H9 (cell line): ENCODE measurements around the gene TPT1. TPM values are rescaled to one million over a fixed set of nuclear protein-coding genes. Genes with fewer than 3 reads are reported as not detected.

ENCODE experiments used
- DNase-seq: peaks from one replicate; pipeline ENCODE4 v3.0.0-alpha.2; 2017
- H2AFZ ChIP-seq: one replicate; pipeline ENCODE4 v1.6.1; 2013; ENCODE audit warnings: mild to moderate bottlenecking, low read length, control low read depth, moderate library complexity
- H2AK5ac ChIP-seq: 2 replicates; pipeline ENCODE4 v1.6.1; 2013; ENCODE audit warnings: low read length, control low read depth, mixed read lengths; ENCODE audit not compliant: insufficient read length
- H2BK120ac ChIP-seq: one replicate; pipeline ENCODE4 v1.6.1; 2013; ENCODE audit warnings: low read depth, mild to moderate bottlenecking, low read length, control low read depth, inconsistent platforms; ENCODE audit not compliant: poor library complexity, severe bottlenecking
- H2BK12ac ChIP-seq: 2 replicates; pipeline ENCODE4 v1.6.1; 2013; ENCODE audit warnings: low read length, control low read depth, mixed read lengths, low read depth; ENCODE audit not compliant: insufficient read length
- H2BK15ac ChIP-seq: 2 replicates; pipeline ENCODE4 v1.6.1; 2013; ENCODE audit warnings: low read depth, low read length, control low read depth
- H2BK20ac ChIP-seq: one replicate; pipeline ENCODE4 v1.6.1; 2013; ENCODE audit warnings: low read depth, mild to moderate bottlenecking, low read length, control low read depth, inconsistent platforms; ENCODE audit not compliant: poor library complexity, severe bottlenecking
- H2BK5ac ChIP-seq: 2 replicates; pipeline ENCODE4 v1.6.1; 2013; ENCODE audit warnings: low read length, control low read depth, mixed read lengths; ENCODE audit not compliant: insufficient read length
- H3K14ac ChIP-seq: 2 replicates; pipeline ENCODE4 v1.6.1; 2013; ENCODE audit warnings: low read length, control low read depth; ENCODE audit not compliant: insufficient read depth
- H3K18ac ChIP-seq: 2 replicates; pipeline ENCODE4 v1.6.1; 2013; ENCODE audit warnings: low read depth, mild to moderate bottlenecking, mixed read lengths, low read length, control low read depth; ENCODE audit not compliant: insufficient read length
- H3K23ac ChIP-seq: 2 replicates; pipeline ENCODE4 v1.6.1; 2013; ENCODE audit warnings: low read length, control low read depth, mixed read lengths, low read depth; ENCODE audit not compliant: insufficient read length
- H3K23me2 ChIP-seq: 2 replicates; pipeline ENCODE4 v1.6.1; 2013; ENCODE audit warnings: low read depth, mild to moderate bottlenecking, mixed read lengths, low read length, control low read depth; ENCODE audit not compliant: insufficient read length, poor library complexity, severe bottlenecking
- H3K27ac ChIP-seq: 2 replicates; pipeline ENCODE4 v1.5.1; 2013; ENCODE audit warnings: low read length, control low read depth, mixed read lengths, low read depth; ENCODE audit not compliant: insufficient read length
- H3K27me3 ChIP-seq: 2 replicates; pipeline ENCODE4 v1.6.1; 2013; ENCODE audit warnings: low read length, control low read depth, inconsistent platforms; ENCODE audit not compliant: insufficient read depth
- H3K4ac ChIP-seq: 2 replicates; pipeline ENCODE4 v1.6.1; 2013; ENCODE audit warnings: low read depth, mild to moderate bottlenecking, control low read depth, inconsistent platforms, low read length, moderate library complexity
- H3K4me1 ChIP-seq: 2 replicates; pipeline ENCODE4 v1.6.1; 2013; ENCODE audit warnings: low read length, control low read depth, inconsistent platforms; ENCODE audit not compliant: insufficient read depth
- H3K4me2 ChIP-seq: 2 replicates; pipeline ENCODE4 v1.6.1; 2013; ENCODE audit warnings: low read length, control low read depth, mixed read lengths; ENCODE audit not compliant: insufficient read length, insufficient read depth
- H3K56ac ChIP-seq: 2 replicates; pipeline ENCODE4 v1.6.1; 2013; ENCODE audit warnings: low read depth, mild to moderate bottlenecking, mixed read lengths, low read length, control low read depth; ENCODE audit not compliant: insufficient read length
- H3K79me1 ChIP-seq: 2 replicates; pipeline ENCODE4 v1.6.1; 2013; ENCODE audit warnings: low read depth, mild to moderate bottlenecking, moderate library complexity, low read length, control low read depth, inconsistent platforms; ENCODE audit not compliant: insufficient read depth, poor library complexity, severe bottlenecking
- H3K79me2 ChIP-seq: 2 replicates; pipeline ENCODE4 v1.6.1; 2013; ENCODE audit warnings: low read length, control low read depth, inconsistent platforms; ENCODE audit not compliant: insufficient read depth
- H3K9ac ChIP-seq: 2 replicates; pipeline ENCODE4 v1.6.1; 2013; ENCODE audit warnings: low read length, control low read depth, mixed read lengths; ENCODE audit not compliant: insufficient read length; ENCODE audit errors: extremely low read depth
- H3K9me3 ChIP-seq: one replicate; pipeline ENCODE4 v1.6.1; 2013; ENCODE audit warnings: low read depth, low read length, inconsistent platforms; ENCODE audit not compliant: control insufficient read depth
- H3T11ph ChIP-seq: one replicate; pipeline ENCODE4 v1.6.1; 2013; ENCODE audit warnings: mild to moderate bottlenecking, low read length, control low read depth, inconsistent platforms
- H4K20me1 ChIP-seq: one replicate; pipeline ENCODE4 v1.6.1; 2013; ENCODE audit not compliant: control insufficient read depth, insufficient read length, insufficient read depth
- H4K5ac ChIP-seq: 2 replicates; pipeline ENCODE4 v1.6.1; 2013; ENCODE audit warnings: low read depth, mild to moderate bottlenecking, mixed read lengths, low read length, control low read depth; ENCODE audit not compliant: insufficient read length
- H4K8ac ChIP-seq: replicated peaks from 2 replicates; pipeline ENCODE4 v1.6.1; 2013; ENCODE audit warnings: low read length, control low read depth, mixed read lengths, low read depth; ENCODE audit not compliant: insufficient read length
- H4K91ac ChIP-seq: 2 replicates; pipeline ENCODE4 v1.6.1; 2013; ENCODE audit warnings: low read depth, mild to moderate bottlenecking, moderate library complexity, mixed read lengths, low read length, control low read depth; ENCODE audit not compliant: insufficient read length
- H3K27ac Mint-ChIP-seq, 3 experiments: 2 replicates in 2 of 3; 3 replicates in 1 of 3; pipeline ENCODE4 v1.8.0; 2020 to 2021; ENCODE audit warnings: mixed read lengths in 3 of 3, mild to moderate bottlenecking in 1 of 3, moderate library complexity in 1 of 3
- H3K27me3 Mint-ChIP-seq: 2 replicates; pipeline ENCODE4 v1.8.0; 2021; ENCODE audit warnings: low read depth, mild to moderate bottlenecking, moderate library complexity, mixed read lengths
- H3K36me3 Mint-ChIP-seq, 3 experiments: 2 replicates in 2 of 3; 3 replicates in 1 of 3; pipeline ENCODE4 v1.8.0; 2020 to 2021; ENCODE audit warnings: low read depth in 3 of 3, mixed read lengths in 3 of 3; ENCODE audit not compliant: insufficient read depth in 1 of 3
- H3K4me1 Mint-ChIP-seq, 2 experiments: 2 replicates each; pipeline ENCODE4 v1.8.0; 2020; ENCODE audit warnings: mixed read lengths in 2 of 2
- H3K4me3 Mint-ChIP-seq, 2 experiments: 2 replicates in 1 of 2; 3 replicates in 1 of 2; pipeline ENCODE4 v1.8.0; 2020 to 2021; ENCODE audit warnings: mild to moderate bottlenecking in 2 of 2, mixed read lengths in 2 of 2, moderate library complexity in 1 of 2
- H3K9me3 Mint-ChIP-seq, 2 experiments: 2 replicates in 1 of 2; 3 replicates in 1 of 2; pipeline ENCODE4 v1.8.0; 2020; ENCODE audit warnings: mild to moderate bottlenecking in 2 of 2, mixed read lengths in 2 of 2, moderate library complexity in 1 of 2
- CTCF ChIP-seq: fragments of 200-600 bp; sonication (generic); conservative IDR thresholded peaks from 3 replicates; pipeline ENCODE4 v1.8.0; 2021; ENCODE audit warnings: antibody characterized with exemption, mild to moderate bottlenecking
- WGBS: extraction: QIAGEN DNeasy Blood & Tissue Kit; methylation state at CpG from one replicate; pipeline ENCODE4 v1.1.7; 2013; ENCODE audit warnings: missing lambda C conversion rate, low lambda C conversion rate, mixed read lengths; ENCODE audit not compliant: insufficient read length; ENCODE audit errors: extremely low coverage; 5-methylcytosine and 5-hydroxymethylcytosine counted together
- total RNA-seq: library from RNA; stranded (reverse); gene quantifications from 2 replicates; pipeline ENCODE4 v1.2.1, GENCODE V29; 2021

Gene TPT1
- total RNA-seq, 1 experiment from 2014 or later = 2,205 TPM

- H2BK20ac ChIP-seq = no peak overlapping the region
- no peak for DNase-seq
- H3K14ac ChIP-seq = no peak overlapping the region
- no peak overlapping the region for H3K56ac ChIP-seq
- H2AFZ ChIP-seq = no peak overlapping the region
- H2BK120ac ChIP-seq = no peak overlapping the region
- H2AK5ac ChIP-seq = no peak overlapping the region
- Mint-ChIP-seq H3K4me3 (no peak overlapping the region; a peak in 1 of 5 replicates), H3K27ac (peak overlapping the region; percentile 22 to 71 (median 25); a peak in 2 of 7 replicates), H3K4me1 (peaks cover 22 to 40% of the 10 kb centered on the region in 2 experiments), H3K27me3 (no peaks in the 10 kb centered on the region), H3K9me3 (no peaks in the 10 kb centered on the region), H3K36me3 (peaks cover 16 to 33% (median 20%) of the 10 kb centered on the region in 3 experiments; a peak in 6 of 7 replicates)
- no peaks in the 10 kb centered on the region for H3K9me3 ChIP-seq
- H2BK12ac ChIP-seq = no peak overlapping the region
- H3K23me2 ChIP-seq = no peaks in the 10 kb centered on the region
- no peak overlapping the region for H2BK5ac ChIP-seq
- no CpG with 5 or more reads among the region's 2 CpGs for WGBS
- H4K20me1 ChIP-seq = no peaks in the 10 kb centered on the region
- H4K5ac ChIP-seq = no peak overlapping the region
- H3K18ac ChIP-seq = no peak overlapping the region
- no peak overlapping the region for H4K91ac ChIP-seq
- H3K4me1 ChIP-seq = no peaks in the 10 kb centered on the region
- no peak overlapping the region for H3K4me2 ChIP-seq
- no peak overlapping the region for H3K27ac ChIP-seq
- no peak for TF ChIP-seq CTCF
- no peak overlapping the region for H3T11ph ChIP-seq
- H3K9ac ChIP-seq = no peak overlapping the region
- no peak overlapping the region for H2BK15ac ChIP-seq
- no peaks in the 10 kb centered on the region for H3K79me2 ChIP-seq
- no peak overlapping the region for H4K8ac ChIP-seq
- no peaks in the 10 kb centered on the region for H3K27me3 ChIP-seq
- H3K23ac ChIP-seq = no peak overlapping the region
- H3K4ac ChIP-seq = no peak overlapping the region
- no peaks in the 10 kb centered on the region for H3K79me1 ChIP-seq
Observed at GRCh38 chr13:45332036-45332830, 8.8 kb downstream of the TPT1 start.
